GDM1 (cell line): ENCODE measurements around the gene FKBP11.
"Not testable (repeated sequence)": the region's sequence is repeated elsewhere in the genome, so short reads cannot be mapped to it uniquely, and the experiment has no call there.

Experiments used
- DNase-seq: peaks from one replicate; lab custom pipeline; 2025; lab: John Stamatoyannopoulos, UW

FKBP11 gene

GRCh38 chr12:48903982-48904411, 21.3 kb downstream of the FKBP11 start:
- DNase-seq, result peak; percentile 64

GRCh38 chr12:48903363-48903981, 21.8 kb downstream of the FKBP11 start:
- no peak for DNase-seq

- no peak for DNase-seq
These were observed 24.0 kb downstream of the FKBP11 start for GRCh38 chr12:48901278-48901677.

GRCh38 chr12:48899651-48900050, 25.6 kb downstream of the FKBP11 start:
- DNase-seq, result no peak

- no peak for DNase-seq
These were observed 31.0 kb downstream of the FKBP11 start for GRCh38 chr12:48894271-48894670.

- peak; percentile 54 for DNase-seq
These were observed 34.5 kb downstream of the FKBP11 start for GRCh38 chr12:48890657-48891418.

GRCh38 chr12:48889679-48890078, 35.6 kb downstream of the FKBP11 start:
- DNase-seq, result no peak

- no peak for DNase-seq
These were observed 41.8 kb downstream of the FKBP11 start for GRCh38 chr12:48883305-48884161.

- DNase-seq, result no peak
These were observed 42.4 kb downstream of the FKBP11 start for GRCh38 chr12:48882972-48883304.

GRCh38 chr12:48882315-48882687, 43.0 kb downstream of the FKBP11 start:
- DNase-seq, result no peak

GRCh38 chr12:48881686-48882314, 43.5 kb downstream of the FKBP11 start:
- no peak for DNase-seq

GRCh38 chr12:48880647-48881046, 44.6 kb downstream of the FKBP11 start:
- DNase-seq, result no peak

GRCh38 chr12:48878548-48878947, 46.7 kb downstream of the FKBP11 start:
- no peak for DNase-seq

- no peak for DNase-seq
These were observed 49.3 kb downstream of the FKBP11 start for GRCh38 chr12:48875944-48876515.

- DNase-seq, result not testable (repeated sequence)
These were observed 51.8 kb downstream of the FKBP11 start for GRCh38 chr12:48873534-48873933.

GRCh38 chr12:48873096-48873495, 52.2 kb downstream of the FKBP11 start:
- no peak for DNase-seq
